Measurements from ENCODE around the gene PCBP3.
A peak's percentile ranks its signal among the peaks of the same experiment; 100 is the strongest.
"Not testable (repeated sequence)": the region's sequence is repeated elsewhere in the genome, so short reads cannot be mapped to it uniquely, and the experiment has no call there.

Gene PCBP3

DNA sequence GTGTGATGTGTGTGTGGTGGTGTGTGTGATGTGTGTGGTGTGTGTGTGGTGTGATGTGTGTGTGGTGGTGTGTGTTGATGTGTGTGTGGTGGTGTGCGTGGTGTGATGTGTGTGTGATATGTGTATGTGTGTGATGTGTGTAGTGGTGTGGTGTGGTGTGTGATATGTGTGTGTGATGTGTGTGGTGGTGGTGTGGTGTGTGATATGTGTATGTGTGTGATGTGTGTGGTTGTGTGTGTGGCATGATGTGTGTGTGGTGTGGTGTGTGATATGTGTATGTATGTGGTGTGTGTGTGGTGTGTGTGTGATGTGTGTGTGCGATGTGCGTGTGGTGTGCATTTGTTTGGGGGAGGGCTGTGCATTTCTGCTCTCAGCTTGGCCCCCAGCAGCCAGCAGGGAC lies 7.1 kb upstream of the PCBP3 start:
- no peak for DNase-seq

DNA sequence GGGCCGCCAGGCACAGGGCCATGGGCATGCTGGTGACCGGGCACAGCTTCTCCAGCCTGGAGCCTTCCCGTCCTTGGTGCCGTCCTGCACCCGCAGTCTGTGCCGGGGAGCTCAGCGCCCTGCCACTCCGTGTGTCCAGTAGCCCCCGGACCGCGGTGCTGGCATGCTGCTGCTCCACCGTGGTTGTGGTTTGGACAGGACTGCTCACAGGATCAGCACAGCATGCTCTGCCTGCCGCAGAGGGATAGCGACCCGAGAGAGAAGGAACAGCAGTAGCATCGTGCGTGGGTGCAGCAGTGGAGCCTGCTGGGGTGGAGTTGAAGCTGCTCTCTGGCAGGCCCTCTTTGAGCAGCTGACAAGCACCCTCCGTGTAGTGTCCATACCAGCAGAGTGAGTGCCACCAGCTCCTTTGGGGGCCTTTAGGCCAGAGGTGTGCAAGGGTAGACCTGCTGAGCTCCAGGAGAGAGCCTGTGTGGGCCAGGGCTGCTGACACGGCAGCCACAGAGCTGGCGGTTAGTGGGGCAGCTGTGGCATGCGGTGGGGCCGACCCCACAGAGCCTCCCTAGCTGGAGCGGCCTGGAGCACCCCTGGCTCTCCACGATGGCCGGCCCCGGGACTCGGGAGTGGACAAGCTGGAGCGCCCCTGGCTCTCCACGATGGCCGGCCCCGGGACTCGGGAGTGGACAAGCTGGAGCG lies 6.4 kb upstream of the PCBP3 start:
- DNase-seq, result no peak

DNA sequence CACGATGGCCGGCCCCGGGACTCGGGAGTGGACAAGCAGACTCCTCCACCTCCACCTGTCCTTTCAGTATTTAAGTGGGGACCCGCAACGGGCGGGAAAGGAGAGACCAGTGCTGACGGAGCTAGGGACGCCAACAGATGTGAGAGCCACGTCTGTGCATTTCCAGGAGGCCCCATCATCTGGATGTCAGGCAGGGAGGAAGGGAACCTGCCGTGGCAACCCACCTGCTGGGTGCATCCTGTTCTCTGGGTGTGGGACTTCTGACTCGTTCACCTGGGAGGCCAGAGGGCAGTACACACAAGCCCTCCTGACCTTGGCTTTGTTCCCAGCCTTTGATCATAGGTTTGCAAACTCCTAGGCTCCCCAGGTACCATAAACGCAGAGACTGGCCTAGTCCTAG lies 5.6 kb upstream of the PCBP3 start:
- peak; percentile 21 for DNase-seq

DNA sequence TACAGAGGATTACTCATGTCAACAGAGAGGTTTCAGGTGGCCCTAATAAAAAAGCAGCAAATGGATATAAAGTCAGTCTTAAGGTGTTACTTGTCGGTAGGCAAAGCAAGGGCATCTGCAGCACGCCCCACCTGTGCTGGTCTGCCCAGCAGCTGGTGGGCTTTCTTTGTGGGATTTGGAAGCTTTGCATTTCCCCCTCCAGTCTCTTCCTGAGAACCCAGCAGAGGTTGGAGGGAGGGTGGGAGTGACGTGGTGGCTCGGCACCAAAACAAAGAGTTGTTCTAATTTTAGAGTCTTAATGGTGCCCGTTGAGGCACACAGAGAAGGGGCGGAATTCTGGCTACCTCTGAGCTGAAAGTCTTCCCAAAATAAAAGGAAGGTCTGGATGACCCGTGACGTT lies 4.8 kb upstream of the PCBP3 start:
- DNase-seq, result no peak

DNA sequence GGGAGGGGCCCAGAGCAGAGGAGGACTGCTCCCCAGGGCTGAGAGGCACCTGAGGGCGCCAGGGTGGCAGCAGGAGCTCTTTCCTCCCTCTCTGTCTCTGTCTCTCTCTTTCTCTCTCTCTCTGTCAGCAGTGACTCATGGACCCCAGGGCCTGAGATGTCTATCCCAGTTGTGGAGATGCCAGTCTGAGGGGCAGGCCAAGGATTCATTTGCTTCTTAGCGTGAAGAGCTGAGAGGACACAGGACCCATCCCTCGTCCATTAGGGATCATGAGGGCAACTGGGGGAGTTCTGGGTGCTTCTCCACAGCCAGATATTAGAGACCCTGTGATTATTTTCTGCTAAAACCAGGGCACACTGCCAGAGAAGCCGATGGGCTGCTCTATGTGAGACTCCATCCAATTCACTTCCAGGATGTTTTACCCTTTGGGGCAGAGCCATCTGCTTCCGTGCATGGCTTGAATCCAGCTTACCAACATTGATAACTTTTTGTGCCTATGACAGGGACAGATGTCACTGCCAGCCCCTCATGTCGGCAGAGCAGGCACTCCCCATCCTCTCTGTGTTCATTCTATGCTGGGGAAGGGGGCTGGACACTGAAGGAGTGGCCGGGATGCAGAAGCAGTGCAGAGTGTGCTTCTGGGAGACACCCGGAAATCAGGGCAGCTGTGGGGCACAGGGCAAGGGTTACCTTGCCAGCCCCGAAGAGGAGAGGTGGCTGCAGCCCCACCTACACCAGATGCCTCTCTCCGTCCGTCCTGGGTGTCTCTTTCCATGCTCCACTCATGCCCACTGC lies 4.1 kb upstream of the PCBP3 start:
- no peak for DNase-seq

DNA sequence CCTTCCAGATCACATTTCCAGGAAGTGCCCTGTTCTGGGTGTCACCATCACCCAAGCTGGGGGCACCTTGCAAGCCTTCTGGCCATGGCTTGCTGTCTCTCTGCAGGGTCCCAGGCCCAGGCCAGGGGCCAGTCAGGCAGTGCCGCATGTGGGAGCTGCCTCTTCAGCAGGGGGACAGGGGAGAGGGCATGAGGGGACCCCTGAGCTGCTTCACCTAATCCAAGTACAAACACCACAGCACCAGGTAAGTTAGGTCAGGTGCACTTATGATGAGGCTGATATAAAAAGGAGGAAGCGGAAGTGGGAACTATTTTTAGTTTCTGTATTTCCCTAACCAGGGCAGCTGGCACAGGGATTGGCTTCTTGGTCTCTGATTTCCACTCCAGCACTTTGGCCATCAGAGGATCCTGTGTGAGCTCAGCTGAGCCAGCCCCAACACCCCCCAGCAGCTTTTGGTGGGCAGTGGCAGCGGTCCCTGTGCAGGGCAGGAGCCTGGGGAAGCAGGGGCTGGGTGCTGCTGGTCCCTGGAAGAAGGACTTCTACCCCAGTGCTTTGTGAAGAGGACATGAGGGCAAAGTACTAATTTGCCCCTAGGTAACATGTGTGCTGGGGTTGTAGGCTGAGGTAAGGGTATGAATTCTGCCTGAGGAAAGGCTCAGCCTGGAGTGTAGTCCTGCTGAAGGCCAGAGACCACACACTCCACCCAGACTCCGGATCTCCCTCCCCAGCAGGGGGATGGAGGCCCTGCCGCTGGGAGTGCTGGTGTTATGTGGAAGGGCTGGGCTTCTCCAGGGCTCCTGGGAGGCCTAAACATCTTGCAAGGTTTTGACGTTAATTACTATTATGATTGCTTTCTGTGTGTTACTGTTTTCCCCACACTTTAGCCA lies 3.3 kb upstream of the PCBP3 start:
- DNase-seq, result peak; percentile 78

DNA sequence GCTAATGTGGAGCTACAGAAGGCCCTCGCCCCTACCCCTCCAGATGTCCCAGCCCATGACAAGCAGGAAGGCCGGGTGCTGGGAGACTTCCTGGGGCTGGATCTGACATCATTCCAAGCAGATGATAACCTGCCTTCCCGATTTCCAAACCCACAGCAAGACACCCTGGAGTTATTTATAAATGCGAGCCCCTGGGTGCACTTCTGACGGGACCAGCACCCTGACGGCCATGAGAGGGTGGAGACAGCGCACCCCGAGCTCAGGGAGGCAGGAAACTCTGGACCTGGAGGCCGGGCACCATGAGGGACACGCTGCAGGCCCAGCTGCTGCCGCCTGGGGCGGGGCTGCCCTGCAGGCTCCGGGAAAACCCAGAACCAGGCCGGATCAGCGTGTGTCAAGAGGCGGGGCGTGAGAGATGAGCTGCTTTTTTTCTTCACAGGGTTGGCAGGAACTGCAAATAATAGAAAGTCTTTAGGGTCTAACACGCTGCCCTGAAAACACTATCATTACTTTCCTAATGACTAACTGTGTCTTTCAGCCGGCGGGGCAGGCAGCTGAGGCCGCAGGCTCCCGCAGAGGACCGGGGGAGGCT lies 2.5 kb upstream of the PCBP3 start:
- peak; percentile 68 for DNase-seq

DNA sequence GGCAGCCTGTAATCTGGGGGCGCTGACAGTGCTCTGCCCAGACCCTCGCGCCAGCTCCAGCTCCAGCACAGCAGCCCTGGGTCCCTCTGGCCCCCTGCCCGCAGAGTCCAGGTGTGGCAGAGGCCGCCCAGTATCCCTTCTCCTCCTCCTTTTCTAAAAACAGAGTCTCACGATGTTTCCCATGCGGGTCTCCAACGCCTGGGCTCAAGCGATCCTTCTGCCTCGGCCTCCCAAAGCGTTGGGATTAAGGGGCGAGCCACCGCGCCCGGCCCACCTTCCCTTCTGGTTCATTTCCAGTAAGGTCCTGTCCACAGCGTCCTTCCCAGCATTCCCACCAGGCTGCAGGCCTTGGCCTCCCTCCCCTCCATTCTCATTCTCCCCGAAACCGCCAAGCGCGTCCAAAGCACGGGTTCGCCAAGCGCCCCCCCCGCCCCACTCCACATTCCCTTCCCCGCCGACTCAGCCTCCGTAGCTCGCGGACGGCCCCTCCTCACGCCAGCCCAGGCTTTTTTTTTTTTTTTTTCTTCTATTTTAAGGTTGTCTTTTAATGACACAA lies 2.0 kb upstream of the PCBP3 start:
- DNase-seq, result no peak

DNA sequence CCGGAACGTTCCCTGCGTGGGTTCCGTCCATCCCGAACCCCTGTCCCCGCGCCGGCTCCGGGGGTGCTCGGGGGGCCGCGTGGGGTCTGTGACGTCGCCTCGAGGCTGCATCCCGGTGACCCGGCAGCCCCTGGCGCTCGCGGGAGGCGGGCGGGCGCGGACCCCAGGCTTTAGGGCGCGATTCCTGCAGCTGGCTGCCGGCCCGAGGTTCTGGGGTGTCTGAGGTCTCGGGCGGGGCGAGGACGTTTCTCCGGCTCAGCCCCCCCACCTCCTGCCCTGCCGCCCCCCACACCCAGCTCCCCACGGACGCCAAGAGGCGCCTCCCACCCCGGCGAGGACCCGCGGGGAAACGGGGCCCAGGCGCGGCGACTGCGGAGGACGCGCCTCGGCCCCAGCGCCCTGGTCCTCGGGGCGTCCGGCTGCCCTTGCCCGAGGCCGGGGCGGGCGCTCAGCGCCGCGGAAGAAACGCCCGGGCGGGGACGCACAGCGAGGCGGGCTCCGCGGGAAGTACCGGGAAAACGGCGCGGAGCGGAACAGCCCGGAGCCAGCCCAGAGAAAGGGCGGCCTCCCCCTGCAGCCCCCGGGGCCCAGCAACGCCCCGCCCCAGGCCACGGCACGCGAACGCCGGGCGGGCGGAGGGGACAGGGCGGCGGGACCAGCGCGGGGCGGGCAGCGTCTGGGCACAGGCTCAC lies 1.3 kb upstream of the PCBP3 start:
- no peak for DNase-seq

DNA sequence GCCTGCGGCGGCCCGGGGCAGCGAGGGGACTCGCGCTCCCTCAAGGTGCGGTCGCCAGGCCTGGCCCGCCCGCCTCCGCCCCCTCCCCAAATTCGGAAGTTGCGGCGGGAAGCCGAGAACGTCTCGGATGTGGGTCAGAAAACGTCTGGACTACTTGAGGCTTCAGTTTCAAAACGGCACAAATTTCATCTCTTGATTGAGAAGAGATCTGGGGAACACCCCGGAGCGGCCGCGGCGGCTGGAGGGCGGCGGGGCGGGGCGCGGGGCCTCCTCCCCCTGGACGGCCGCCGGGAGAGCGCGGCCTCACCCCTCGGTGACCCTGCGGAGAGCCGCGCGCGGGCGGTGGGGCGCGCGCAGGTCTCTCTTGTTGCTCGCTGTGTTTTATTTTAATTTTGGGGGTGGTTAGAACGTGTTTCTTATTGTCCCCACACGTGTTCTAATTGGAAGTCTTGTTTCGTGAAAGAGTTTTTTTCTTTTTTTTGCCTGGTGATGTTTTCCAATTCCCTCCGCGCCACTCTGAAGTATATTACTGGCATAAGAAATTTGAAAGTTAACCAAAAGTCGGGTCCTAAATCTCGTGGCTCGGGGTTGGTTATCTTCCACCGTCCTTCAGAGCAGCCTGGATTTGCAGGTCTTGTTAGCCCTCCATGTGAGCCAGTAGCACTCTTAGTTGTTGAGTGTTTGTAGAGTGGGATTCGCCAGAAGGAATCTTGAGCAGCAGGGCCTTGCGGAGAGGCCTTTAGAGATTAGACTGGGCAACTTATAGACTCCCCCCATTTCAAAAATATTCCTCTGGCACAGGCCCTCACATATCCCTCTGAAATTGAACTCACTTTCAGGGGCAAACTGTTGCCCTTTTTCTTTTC lies 749 bp downstream of the PCBP3 start:
- DNase-seq, result no peak

DNA sequence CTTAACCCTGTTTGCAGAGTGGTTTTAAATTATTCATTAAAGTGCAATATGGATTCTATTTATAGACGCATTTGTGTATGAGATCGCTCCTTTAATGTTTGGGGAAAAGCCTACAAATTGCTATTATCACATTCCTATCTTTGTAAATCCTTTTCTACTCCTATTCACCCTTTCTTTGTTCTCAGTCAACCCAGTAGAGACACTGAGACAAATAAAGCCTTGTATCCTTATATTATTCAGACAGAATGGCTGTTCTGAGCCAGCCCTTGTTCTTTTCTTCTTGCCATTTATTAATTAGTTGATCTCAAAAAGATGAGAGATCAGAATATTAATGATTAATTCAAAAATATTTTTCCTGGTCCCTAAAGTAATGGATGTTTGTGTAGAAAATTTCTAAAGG lies 8.4 kb downstream of the PCBP3 start:
- no peak for DNase-seq

DNA sequence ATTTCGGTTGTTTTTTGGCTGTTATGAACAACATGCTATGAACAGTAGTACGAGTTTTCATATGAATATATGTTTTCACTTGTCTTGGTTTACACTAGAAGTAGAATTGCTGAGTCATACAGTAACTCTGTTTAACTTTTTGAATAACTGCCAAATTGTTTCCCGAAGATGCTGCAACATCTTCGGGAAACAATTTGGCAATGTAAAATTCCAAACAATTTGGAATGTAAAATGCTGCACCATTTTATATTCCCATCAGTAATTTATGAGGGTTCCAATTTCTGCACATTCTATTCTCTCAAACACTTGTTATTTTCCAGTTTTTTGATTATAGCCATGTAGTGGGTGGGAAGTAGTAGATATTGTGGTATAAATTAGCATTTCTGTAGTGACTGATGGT lies 11.6 kb downstream of the PCBP3 start:
- no peak for DNase-seq

DNA sequence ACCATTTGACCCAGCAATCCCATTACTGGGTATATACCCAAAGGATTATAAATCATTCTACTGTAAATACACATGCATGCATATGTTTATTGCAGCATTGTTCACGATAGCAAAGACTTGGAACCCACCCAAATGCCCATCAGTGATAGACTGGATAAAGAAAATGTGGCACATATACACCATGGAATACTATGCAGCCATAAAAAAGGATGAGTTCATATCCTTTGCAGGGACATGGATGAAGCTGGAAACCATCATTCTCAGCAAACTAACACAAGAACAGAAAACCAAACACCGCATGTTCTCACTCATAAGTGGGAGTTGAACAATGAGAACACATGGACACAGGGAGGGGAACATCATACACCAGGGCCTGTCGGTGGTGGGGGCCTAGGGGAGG lies 12.6 kb downstream of the PCBP3 start:
- DNase-seq, result not testable (repeated sequence)

DNA sequence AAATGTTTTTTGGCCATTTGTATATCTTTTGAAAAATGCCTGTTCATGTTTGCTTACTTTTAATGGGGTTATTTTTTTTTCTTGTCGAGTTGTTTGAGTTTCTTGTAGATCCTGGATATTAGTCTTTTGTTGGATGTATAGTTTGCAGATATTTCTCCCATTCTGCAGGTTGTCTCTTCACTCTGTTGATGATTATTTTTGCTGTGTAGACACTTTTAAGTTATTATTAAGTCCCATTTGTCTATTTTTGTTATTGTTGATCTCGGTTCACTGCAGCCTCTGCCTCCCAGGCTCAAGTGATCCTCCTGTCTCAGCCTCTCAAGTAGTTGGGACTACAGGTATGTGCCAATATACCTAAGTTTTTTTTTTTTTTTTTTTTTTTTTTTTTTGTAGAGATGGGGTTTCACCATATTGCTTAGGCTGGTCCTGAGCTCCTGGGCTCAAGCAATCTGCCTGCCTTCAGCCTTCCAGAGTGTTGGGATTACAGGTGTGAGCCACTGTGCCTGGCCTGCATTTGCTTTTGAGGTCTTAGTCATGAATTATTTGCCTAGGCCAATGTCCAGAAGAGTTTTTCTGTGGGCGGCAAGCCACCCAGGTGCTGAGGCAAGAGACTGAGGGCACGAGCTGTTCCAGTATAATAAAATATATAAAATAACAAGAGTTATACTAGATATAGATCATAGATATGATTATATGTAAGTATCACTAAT lies 18.5 kb downstream of the PCBP3 start:
- not testable (repeated sequence) for DNase-seq

DNA sequence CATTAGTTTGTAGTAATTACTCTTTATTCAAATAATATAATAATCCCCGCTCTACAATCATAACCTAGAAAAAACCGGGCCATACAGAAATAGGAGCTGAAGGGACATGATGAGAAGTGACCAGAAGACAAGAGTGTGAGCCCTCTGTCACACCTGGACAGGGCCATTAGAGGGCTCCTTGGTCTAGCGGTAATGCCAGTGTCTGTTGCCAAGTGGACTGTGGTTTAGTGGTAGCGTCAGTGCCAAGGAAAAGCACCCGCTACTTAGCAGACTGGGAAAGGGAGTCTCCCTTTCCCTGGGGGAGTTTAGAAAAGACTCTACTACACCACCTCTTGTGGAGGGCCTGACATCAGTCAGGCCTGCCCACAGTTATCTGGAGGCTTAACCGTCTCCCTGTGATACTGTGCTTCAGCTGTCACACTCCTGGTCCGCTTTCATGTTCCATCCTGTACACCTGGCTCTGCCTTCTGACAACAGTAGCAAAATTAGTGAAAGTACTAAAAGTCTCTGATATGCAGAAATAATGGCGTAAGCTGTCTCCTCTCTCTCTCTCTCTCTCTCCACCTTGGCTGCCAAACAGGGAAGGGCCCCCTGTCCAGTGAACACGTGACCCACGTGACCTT lies 19.2 kb downstream of the PCBP3 start:
- DNase-seq, result not testable (repeated sequence)

DNA sequence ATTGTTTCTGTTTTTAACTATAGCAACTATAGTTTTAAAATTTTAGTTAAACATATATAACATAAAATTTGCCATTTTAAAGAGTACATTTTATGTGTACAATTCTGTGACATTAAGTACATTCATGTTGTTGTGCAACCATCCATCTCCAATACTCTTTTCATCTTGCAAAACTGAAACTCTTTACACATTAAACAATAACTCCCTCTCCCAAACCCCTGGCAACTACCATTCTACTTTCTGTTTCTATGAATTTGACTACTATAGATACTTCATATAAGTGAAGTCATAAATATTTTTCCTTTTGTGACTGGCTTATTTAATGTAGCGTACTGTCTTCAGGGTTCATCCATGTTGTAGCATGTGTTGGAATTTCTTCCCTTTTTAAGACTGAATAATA lies 25.9 kb downstream of the PCBP3 start:
- no peak for DNase-seq

DNA sequence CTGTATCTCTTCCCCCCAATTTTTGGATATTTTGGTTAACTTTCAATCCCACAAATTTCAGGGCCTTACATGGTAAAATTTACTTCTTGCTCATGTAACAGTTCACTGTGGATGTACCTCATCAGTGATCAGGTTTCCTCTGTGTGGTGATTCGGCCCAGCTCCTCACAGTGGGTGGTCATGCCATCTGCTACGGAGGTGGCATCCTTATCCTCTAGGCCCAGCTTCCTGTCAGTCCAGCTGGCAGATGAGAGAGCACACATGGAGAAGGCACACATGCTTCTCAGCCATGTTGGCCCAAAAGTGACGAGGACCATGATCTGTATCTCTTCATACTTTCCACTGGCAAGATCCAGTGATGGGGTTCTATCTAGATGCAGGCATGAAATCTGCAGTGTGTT lies 27.2 kb downstream of the PCBP3 start:
- DNase-seq, result no peak

DNA sequence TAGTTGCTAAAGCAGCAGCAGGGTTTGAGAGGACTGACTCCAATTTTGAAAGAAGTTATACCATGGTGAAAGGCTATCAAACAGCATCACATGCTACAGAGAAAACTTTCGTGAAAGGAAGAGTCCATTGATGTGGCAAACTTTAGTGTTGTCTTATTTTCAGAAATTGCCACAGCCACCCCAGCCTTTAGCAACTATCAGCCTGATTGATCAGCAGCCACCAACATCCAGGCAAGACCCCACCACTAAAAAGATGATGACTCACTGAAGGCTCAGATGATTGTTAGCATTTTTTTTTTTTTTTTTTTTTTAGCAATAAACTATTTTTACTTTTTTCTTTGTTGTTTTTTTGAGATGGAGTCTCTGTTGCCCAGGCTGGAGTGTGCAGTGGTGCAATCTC lies 35.3 kb downstream of the PCBP3 start:
- not testable (repeated sequence) for DNase-seq

DNA sequence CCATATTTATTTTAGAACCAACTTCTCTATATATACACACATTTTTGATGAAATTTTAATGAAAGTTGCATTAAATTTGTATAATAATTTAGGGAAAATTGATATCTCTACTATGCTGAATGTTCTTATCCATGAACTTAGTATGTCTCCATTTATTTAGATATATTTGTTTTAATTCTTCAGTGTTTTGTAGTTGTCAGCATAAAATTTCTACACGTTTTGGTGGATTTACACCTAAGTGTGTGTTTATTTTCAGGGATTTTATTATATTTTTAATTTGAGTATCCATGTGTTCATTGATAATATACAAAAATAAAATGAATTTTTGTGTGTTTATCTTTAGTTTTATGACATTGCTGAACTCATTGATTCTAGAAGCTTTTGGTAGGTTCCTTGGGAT lies 36.7 kb downstream of the PCBP3 start:
- no peak for DNase-seq

DNA sequence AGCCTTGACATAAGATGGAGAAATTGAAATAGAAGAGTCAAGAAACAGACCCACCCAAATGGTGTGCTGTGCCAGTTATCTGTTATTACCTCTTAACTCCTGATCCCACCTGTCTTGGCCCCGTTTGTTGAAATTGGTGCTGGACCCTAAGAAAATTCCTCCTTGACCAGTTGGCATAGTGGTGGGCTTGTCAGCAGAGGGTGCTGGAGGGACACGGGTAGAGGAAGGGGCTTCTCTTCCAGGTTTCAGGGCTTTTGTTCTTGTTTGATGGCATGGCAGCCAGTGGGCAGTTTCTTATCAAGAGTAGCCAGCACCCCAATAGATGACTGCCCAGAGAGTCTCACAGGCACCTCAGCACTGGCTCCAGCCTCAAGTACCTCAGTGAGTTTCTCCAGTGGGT lies 51.6 kb downstream of the PCBP3 start:
- no peak for DNase-seq

Data from DMS153 (cell line).